Nephron (organoid): ENCODE data around the gene HES2.
"Not testable (repeated sequence)": the region's sequence is repeated elsewhere in the genome, so short reads cannot be mapped to it uniquely, and the experiment has no call there.

ENCODE experiments used
- H3K27ac Mint-ChIP-seq, 3 experiments: 2 replicates each; pipeline ENCODE4 v1.8.0; 2020; ENCODE audit warnings: mixed read lengths in 3 of 3, mild to moderate bottlenecking in 2 of 3, moderate library complexity in 1 of 3
- H3K27me3 Mint-ChIP-seq: 2 replicates; pipeline ENCODE4 v1.8.0; 2021; ENCODE audit warnings: low read depth, mild to moderate bottlenecking, moderate library complexity, mixed read lengths
- H3K36me3 Mint-ChIP-seq: 2 replicates; pipeline ENCODE4 v1.8.0; 2020; ENCODE audit warnings: low read depth, mixed read lengths
- H3K4me1 Mint-ChIP-seq: 2 replicates; pipeline ENCODE4 v1.8.0; 2020; ENCODE audit warnings: mixed read lengths
- H3K4me3 Mint-ChIP-seq, 3 experiments: 2 replicates each; pipeline ENCODE4 v1.8.0; 2020; ENCODE audit warnings: mild to moderate bottlenecking in 3 of 3, mixed read lengths in 3 of 3, moderate library complexity in 2 of 3
- H3K9me3 Mint-ChIP-seq: 2 replicates; pipeline ENCODE4 v1.8.0; 2020; ENCODE audit warnings: mixed read lengths
- CTCF ChIP-seq, 3 experiments: fragments of 200-600 bp; sonication (generic); IDR thresholded peaks; one replicate each; pipeline ENCODE4 v1.5.0; 2021; ENCODE audit warnings: antibody characterized with exemption in 3 of 3; ENCODE audit not compliant: unreplicated experiment in 3 of 3

The HES2 gene

GRCh38 chr1:6384962-6385361, 34.8 kb downstream of the HES2 start:
- Mint-ChIP-seq H3K27me3 (peaks cover 9% of the 10 kb centered on the region), H3K27ac (no peak overlapping the region), H3K4me3 (no peak overlapping the region), H3K36me3 (no peaks in the 10 kb centered on the region), H3K9me3 (peaks cover 7% of the 10 kb centered on the region), H3K4me1 (peaks cover 16% of the 10 kb centered on the region)
- TF ChIP-seq CTCF (IDR thresholded peaks at IDR 0.05; ENCODE audit: unreplicated experiment in 3 of 3) = no peak

- H3K27ac Mint-ChIP-seq = no peak overlapping the region
- TF ChIP-seq CTCF (IDR thresholded peaks at IDR 0.05; ENCODE audit: unreplicated experiment in 3 of 3) = no peak
- H3K27me3 Mint-ChIP-seq = peaks cover 11% of the 10 kb centered on the region
- no peak overlapping the region for H3K4me3 Mint-ChIP-seq
- H3K9me3 Mint-ChIP-seq = peaks cover 9% of the 10 kb centered on the region
- H3K4me1 Mint-ChIP-seq = peaks cover 16% of the 10 kb centered on the region
- no peaks in the 10 kb centered on the region for H3K36me3 Mint-ChIP-seq
Observed at GRCh38 chr1:6384135-6384534, 35.6 kb downstream of the HES2 start.

- Mint-ChIP-seq H3K36me3 (no peaks in the 10 kb centered on the region), H3K4me3 (no peak overlapping the region), H3K9me3 (peaks cover 9% of the 10 kb centered on the region), H3K27me3 (peaks cover 4% of the 10 kb centered on the region), H3K27ac (no peak overlapping the region), H3K4me1 (no peaks in the 10 kb centered on the region)
- no peak for TF ChIP-seq CTCF (IDR thresholded peaks at IDR 0.05; ENCODE audit: unreplicated experiment in 3 of 3)
Observed at GRCh38 chr1:6380037-6380436, 39.7 kb downstream of the HES2 start.

- Mint-ChIP-seq H3K27ac (no peak overlapping the region), H3K4me3 (no peak overlapping the region), H3K4me1 (no peaks in the 10 kb centered on the region), H3K36me3 (no peaks in the 10 kb centered on the region), H3K9me3 (peaks cover 9% of the 10 kb centered on the region), H3K27me3 (peaks cover 4% of the 10 kb centered on the region)
- no peak for TF ChIP-seq CTCF (IDR thresholded peaks at IDR 0.05; ENCODE audit: unreplicated experiment in 3 of 3)
Observed at GRCh38 chr1:6378096-6378746, 41.5 kb downstream of the HES2 start.

- Mint-ChIP-seq H3K4me1 (no peaks in the 10 kb centered on the region), H3K27ac (no peak overlapping the region), H3K9me3 (peaks cover 4% of the 10 kb centered on the region), H3K36me3 (no peaks in the 10 kb centered on the region), H3K27me3 (no peaks in the 10 kb centered on the region), H3K4me3 (no peak overlapping the region)
- TF ChIP-seq CTCF (IDR thresholded peaks at IDR 0.05; ENCODE audit: unreplicated experiment in 3 of 3) = no peak
Observed at GRCh38 chr1:6373961-6374720, 45.6 kb downstream of the HES2 start.

- not testable (repeated sequence) for H3K4me1 Mint-ChIP-seq, H3K27ac Mint-ChIP-seq, H3K9me3 Mint-ChIP-seq, H3K36me3 Mint-ChIP-seq, H3K4me3 Mint-ChIP-seq, H3K27me3 Mint-ChIP-seq
Observed at GRCh38 chr1:6372236-6372635, 47.5 kb downstream of the HES2 start.
